GM18499 (cell line): ENCODE data around the gene MYOCD.

Experiments used
- ATAC-seq: cut with Tn5 transposase; IDR thresholded peaks from one replicate; pipeline ENCODE4 v1.9.1; 2021; ENCODE audit warnings: moderate number of reproducible peaks; ENCODE audit not compliant: insufficient read depth, unreplicated experiment

Gene MYOCD

GRCh38 chr17:12744298-12744697, 78.6 kb downstream of the MYOCD start:
- no peak for ATAC-seq

- ATAC-seq: no peak
Measured at GRCh38 chr17:12744786-12745185, 79.1 kb downstream of the MYOCD start.

DNA sequence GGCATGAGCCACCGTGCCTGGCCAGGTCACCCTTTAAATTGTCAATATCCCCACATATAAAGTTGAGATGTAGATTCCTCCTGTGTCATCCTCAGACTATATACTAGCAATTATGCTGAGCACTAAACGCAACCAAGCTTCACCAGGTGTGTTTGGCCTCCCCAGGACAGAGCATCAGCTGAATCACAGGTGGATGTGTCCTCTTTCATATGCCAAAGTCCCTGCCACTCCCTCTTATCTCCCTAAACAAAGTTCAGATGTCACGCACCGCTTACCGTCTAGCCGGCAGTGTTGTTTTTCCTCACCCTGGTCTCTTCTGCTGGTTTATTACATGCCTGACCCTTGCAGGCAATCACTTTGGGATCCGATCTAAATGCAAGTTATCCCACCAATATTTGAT, 79.8 kb downstream of the MYOCD start:
- no peak for ATAC-seq

DNA sequence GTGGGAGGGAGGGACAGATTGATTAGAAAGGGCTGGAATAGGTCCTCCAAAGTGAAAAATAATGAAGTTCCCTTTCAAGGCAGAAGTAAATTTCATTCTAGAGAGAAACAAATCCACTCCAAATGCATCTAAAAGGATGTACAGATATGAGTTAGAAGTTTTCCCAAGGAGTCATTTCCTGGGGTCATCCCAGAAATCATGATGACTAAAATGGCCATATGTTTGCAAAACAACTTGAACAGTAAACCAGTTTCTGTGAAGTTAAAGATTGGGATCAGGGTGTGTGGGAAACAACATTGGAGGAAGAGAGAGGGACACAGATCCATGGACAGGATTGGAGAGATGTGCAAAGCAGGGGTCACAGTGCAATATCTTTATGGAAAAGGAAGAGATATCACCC, 91.1 kb downstream of the MYOCD start:
- no peak for ATAC-seq

GRCh38 chr17:12759090-12759489, 93.4 kb downstream of the MYOCD start:
- no peak for ATAC-seq

DNA sequence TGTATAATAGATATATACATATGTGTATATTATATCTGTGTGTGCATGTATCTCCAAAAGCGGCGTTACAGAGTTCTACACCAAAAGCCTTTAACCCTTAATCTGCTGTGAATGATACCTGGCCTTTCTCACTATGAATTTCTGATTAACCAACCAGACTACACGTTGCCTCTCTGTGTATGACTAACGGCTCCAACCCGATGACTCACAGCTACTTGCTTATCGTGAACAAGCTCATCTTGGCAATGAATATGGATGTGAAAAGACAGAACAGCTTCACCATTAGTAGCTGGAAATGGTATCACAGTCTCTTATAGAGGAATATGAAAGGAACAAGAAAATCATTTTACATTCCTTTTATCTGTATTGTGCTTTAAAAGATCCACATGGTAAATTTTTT, 99.9 kb downstream of the MYOCD start:
- no peak for ATAC-seq

DNA sequence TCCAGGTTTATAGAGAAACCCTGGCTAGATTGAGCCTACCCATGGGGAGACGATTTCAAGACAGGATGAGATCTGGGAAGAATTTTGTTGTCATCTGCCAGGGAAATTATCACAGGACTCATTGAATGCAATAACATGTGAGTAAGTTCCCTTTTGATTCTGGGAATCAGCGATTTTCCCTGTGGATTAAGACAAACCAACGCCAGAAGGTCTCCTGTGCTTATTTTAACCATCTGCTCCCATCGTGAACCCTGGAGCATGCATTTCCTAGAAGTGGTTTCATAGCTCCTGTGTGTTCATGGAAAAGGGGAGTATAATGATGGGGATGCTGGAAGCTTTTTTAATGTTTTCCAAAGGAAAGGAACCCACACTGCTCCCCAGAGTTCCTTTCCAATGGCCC, 102.6 kb downstream of the MYOCD start:
- ATAC-seq: no peak

- no peak for ATAC-seq
Measured at GRCh38 chr17:12769981-12770380, 104.3 kb downstream of the MYOCD start.

DNA sequence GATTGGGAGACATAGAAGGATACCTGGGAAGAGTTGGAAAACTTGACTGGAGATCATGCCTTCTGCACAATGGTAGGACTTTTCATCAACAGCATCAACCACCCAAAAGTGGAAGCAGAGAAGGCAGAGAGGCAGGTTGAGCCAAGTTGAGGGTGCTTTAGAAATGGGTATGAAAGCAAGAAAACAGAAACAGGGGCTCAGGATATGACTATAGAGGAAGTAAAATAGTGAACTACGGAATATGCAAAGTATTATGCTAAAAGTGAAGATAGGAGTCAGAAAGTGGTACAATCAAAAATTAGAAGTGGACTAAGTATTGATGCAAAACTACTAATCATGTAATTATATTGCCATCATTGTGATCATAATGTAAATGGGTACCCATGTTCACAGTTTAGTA, 107.5 kb downstream of the MYOCD start:
- ATAC-seq: no peak

DNA sequence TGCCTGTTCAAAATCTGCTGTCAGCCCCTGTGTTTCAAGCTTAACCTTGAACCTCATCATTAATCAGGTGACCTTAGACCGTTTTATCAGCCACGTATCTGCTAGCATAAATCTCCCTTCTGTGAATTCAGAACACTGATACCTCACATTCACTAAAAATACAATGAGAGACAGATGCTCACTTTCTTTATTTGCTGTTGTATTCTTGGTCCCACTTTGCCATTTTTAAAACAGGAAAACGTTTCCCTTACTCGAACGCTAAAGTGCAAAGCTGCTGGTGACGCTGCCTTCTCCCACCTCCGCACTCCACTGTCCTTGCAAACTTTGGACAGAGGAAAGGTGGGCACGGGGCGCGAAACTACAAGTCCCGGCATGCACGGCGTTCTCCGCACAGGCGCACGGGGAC, 123.4 kb downstream of the MYOCD start:
- ATAC-seq: peak; percentile 54

GRCh38 chr17:12789481-12790248, 124.0 kb downstream of the MYOCD start, which contains the start of gene ARHGAP44:
TSS of gene ARHGAP44 (plus strand) at chr17:12789498. CDS start at chr17:12789839, 341 bp downstream.
- ATAC-seq: peak; percentile 31

DNA sequence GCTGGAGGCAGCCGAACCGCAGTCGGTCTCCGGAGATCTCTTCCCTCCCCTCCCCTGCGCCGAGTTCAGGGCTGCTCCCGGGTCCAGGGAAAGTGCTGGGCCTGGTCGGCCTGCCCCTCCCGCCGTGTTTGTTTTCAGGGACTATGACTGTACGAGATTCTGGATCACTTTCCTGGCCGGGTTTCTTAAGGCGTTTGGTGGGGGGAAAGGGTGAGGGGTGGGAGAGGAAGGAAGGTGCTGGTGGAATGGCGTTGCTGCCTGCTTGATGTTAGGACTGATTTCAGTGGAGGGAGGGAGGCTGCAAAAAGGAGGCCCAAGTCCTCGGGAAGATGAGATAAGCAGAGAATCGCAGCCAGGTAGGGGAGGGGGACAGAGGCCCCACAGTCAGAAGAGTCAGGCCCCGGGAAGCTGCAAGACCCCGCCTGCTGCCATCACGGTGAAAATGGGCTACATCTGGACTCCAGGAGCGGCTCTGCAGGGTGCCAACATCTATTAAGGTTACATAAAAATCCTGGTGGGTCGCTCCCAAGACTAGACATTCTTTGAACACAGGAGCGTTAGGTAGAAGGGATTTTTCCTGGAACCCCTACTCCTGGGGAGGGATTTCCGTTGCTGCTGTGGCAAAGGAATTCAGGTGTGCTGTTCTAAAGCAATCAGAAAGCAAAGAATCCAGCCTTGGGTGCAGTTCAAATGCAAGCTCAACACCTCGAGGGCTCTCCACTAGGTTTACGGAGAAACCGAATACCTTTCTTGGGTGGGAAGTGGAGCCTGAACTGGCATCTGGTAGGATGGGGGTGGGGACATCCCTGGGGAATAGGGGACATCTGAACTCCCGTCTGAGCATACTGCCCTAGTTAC, 124.8 kb downstream of the MYOCD start:
- ATAC-seq: no peak

DNA sequence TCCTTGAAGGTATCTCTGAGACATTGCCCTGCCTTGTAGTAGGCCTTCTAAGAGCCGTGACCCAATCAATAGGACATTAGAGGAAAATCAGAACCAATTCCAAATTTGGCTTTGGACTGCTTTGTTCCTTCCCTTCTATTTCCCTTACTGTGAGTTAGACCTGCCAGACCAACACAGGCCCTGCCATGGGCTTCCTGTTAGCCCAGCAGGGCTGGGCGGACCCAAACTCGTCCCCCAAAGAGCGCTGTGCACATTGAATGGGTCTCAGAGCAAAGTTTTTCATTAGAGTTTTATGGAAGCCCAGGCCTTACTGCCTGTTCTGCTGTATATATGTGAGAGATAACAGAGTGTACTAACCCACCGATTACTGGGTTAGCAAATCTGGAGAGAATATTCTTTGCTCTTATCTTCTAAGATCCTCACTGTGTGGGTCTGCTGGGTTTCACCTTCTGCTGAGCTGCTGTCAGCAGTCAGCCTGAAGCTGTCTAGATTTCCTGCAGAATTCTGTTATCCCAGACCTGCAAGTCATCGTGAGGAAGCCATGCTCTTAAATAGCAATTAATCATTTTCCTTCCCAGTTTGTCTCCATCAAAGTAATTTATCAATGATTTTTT, 129.3 kb downstream of the MYOCD start:
- ATAC-seq: no peak

DNA sequence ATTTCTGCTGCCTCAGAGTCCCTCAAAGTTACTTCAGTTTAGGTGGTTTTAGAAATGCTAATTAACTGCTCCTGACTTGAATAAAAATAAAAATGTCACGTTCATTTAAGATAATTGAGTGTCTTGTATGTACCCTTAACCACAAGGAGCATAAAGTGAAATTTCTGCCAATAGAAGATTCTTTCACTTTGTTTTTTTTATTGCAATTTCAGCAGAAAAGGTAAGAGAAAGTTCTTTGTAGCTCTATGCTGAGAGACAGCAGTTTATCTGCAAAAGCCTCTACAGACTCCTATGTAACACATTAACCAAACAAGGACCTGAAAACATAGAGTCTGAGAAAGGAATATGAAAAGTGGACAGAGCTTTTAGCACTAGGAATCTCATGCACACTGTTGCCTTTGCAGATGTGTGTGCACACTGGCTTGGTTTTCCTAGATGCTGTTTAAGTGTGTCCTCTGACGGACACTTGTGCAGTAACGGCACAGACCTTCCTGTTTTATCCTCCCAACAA, 135.2 kb downstream of the MYOCD start:
- no peak for ATAC-seq

DNA sequence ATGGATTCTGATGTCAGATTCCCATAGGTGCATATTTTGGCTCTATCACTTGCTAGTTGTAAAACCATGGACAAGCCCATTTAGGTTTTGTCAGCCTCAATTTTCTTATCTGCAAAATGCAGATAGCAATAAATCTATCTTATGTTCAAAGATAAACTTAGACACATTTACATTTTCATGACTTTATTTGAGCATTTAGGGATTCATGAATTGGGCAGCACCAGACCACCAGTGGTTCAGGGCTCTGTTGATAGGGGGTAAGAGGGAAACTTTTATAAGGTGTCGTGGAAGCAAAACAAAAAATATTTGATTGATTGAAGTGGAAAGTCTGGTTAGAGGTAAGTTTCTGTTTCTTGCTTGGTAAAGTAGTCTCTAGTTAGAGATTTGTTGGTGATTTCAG, 140.9 kb downstream of the MYOCD start:
- no peak for ATAC-seq

GRCh38 chr17:12808723-12809122, 143.0 kb downstream of the MYOCD start:
- no peak for ATAC-seq

GRCh38 chr17:12812877-12813276, 147.2 kb downstream of the MYOCD start:
- ATAC-seq: no peak

GRCh38 chr17:12813664-12814063, 148.0 kb downstream of the MYOCD start:
- ATAC-seq: no peak

- no peak for ATAC-seq
Measured at GRCh38 chr17:12814718-12815117, 149.0 kb downstream of the MYOCD start.

GRCh38 chr17:12815642-12816141, 150.0 kb downstream of the MYOCD start:
- ATAC-seq: peak; percentile 100
